C4-2B (cell line): ENCODE results near the gene PSORS1C2.
"Not testable (repeated sequence)": the region's sequence is repeated elsewhere in the genome, so short reads cannot be mapped to it uniquely, and the experiment has no call there.

Source experiments
- H3K27ac ChIP-seq: fragments of 450-650 bp; 2 replicates; pipeline ENCODE4 v1.5.1; 2017
- ZFX ChIP-seq: fragments of 450-650 bp; IDR thresholded peaks from 2 replicates; pipeline ENCODE4 v1.6.1; 2017
- TF ChIP-seq, protein P1 (sequence below): fragments of 450-650 bp; conservative IDR thresholded peaks from 2 replicates; pipeline ENCODE4 v1.5.1; 2017; ENCODE audit warnings: mild to moderate bottlenecking

Gene PSORS1C2

DNA sequence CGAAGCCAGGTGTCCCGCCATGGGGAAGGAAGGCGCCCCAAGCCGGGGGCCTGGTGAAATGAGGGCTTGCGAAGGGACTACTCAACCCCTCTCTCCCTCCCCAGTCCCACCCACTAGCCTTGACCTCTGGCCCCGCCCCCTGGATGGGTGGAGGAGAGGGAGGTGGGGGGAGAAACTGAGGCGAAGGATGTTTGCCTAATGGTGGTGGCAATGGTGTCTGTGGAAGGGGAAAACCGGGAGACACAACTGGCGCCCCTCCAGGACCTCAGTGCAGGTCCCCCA lies 31.7 kb upstream of the PSORS1C2 start, which contains the start of gene POU5F1:
Gene POU5F1, minus strand, starts transcription at position 83 of the 282 bp plus-strand sequence. Its CDS starts 62 bp downstream, at position 21.
- H3K27ac ChIP-seq, result no peak within 1 kb of the TSS
- TF ChIP-seq, protein P1, sequence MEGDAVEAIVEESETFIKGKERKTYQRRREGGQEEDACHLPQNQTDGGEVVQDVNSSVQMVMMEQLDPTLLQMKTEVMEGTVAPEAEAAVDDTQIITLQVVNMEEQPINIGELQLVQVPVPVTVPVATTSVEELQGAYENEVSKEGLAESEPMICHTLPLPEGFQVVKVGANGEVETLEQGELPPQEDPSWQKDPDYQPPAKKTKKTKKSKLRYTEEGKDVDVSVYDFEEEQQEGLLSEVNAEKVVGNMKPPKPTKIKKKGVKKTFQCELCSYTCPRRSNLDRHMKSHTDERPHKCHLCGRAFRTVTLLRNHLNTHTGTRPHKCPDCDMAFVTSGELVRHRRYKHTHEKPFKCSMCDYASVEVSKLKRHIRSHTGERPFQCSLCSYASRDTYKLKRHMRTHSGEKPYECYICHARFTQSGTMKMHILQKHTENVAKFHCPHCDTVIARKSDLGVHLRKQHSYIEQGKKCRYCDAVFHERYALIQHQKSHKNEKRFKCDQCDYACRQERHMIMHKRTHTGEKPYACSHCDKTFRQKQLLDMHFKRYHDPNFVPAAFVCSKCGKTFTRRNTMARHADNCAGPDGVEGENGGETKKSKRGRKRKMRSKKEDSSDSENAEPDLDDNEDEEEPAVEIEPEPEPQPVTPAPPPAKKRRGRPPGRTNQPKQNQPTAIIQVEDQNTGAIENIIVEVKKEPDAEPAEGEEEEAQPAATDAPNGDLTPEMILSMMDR, result no peak
- TF ChIP-seq ZFX, result no peak

GRCh38 chr6:31169858-31170599 lies 31.2 kb upstream of the PSORS1C2 start:
- H3K27ac ChIP-seq, result not testable (repeated sequence)

DNA sequence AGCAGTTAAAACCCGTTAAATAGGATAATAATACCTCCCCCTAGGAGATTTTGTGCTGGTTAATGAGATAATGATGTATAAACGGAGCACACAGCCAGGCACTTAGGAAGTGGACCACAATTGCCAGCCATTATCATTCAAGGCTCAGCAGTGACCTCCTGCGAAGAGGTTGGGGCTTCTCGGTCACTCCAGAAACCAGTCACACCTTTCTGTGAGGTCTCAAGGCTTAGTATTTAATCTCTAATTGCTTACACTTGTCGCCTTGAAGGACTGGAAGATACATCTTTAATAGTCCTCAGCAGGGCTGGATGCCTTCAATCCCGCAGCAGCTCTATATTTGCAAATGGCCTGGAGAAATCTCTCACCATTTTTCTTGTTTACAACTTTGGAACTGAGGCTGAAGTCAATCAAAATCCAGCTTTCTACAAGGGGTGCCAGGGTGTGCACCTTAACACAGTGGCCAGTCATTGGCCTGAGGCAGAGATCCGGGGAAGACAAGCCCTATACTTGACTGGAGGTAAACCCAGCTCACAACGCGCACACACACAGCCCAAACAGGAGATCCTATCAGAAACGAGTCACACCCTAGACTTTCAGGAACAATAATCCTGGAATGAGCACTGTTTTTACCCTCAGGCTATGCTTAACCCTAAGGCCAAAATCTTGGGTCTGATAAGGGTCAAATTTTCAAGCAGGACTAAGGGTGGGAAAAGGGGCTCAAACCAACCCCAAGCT lies 30.4 kb upstream of the PSORS1C2 start:
- TF ChIP-seq ZFX, result no peak
- TF ChIP-seq, protein P1, result no peak
- H3K27ac ChIP-seq, result no peak overlapping the region

DNA sequence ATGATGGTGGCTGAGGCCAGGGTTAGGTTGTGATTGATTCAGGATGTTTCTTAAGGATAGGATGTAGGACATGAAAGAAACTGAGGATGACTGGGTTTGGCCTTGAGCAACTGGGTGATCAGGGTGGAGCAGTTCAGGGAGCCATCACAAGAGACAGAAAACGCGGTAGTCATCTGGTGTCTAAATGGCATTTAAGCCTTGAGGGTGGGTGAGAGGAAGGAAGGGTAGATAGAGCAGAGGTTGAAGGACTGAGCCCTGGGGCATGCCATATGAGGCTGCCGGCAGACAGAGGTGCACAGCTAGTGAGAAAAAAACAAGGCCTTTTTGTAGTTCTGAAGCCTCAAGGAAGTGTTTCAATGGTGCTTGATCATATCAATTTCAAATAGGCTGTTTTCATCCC lies 29.7 kb upstream of the PSORS1C2 start:
- H3K27ac ChIP-seq, result no peak overlapping the region
- TF ChIP-seq, protein P1, result no peak
- no peak for TF ChIP-seq ZFX

- H3K27ac ChIP-seq, result no peak overlapping the region
- TF ChIP-seq, protein P1, result no peak
- no peak for TF ChIP-seq ZFX
Observed at GRCh38 chr6:31165986-31166385, 27.1 kb upstream of the PSORS1C2 start.

DNA sequence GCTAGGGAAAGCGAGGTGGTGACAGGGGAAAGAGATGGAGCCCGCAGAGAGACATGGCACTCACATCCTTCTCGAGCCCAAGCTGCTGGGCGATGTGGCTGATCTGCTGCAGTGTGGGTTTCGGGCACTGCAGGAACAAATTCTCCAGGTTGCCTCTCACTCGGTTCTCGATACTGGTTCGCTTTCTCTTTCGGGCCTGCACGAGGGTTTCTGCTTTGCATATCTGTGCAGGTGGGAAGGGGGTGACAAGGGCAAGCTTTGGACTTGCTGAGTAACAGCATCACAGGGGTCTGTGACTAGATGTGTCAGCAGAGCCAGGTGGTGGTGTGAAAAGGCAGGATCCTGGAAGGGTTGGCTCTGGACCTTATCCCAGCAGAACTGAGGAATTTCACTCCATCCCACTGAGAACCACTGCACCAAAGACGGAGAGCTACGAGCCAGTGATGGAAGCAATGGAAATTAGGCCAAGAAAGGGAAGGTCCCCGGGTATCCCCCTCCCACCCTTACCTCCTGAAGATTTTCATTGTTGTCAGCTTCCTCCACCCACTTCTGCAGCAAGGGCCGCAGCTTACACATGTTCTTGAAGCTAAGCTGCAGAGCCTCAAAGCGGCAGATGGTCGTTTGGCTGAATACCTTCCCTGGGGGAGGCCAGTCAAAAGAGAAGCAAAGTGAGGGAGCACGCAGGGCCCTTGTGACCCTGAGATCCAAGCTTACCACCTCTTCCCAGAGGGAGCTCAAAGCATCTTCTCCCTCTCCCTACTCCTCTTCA lies 26.4 kb upstream of the PSORS1C2 start:
- H3K27ac ChIP-seq, result not testable (repeated sequence)

DNA sequence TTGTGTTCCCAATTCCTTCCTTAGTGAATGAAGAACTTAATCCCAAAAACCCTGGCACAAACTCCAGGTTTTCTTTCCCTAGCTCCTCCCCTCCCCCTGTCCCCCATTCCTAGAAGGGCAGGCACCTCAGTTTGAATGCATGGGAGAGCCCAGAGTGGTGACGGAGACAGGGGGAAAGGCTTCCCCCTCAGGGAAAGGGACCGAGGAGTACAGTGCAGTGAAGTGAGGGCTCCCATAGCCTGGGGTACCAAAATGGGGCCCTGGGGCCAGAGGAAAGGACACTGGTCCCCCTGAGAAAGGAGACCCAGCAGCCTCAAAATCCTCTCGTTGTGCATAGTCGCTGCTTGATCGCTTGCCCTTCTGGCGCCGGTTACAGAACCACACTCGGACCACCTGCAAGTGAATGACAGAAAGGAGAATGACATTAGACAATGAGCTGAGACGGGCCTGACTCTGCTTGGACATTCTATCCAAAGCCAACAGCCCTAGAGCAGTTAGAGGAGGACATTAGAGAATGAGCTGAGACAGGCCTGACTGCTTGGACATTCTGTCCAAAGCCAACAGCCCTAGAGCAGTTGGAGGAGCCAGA lies 25.7 kb upstream of the PSORS1C2 start:
- H3K27ac ChIP-seq, result not testable (repeated sequence)

DNA sequence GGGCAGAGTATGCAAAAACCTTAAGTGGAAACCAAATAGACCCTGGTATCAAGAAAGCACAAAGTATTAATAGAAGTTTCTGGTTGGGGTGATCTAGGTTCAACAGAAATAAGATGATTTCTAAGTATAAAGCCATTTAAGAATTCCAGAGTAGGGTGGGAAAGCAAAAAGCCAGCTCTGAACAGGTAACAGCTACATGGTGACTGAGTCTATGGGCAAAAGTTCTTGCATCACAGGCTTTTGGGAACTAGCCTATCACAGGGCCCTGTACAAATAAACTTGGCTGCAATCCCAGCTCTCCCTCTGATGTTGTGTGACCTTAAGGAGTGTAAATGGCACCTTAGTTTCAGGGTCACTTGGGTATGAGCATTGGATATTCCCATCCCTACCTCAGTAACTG lies 25.1 kb upstream of the PSORS1C2 start:
- TF ChIP-seq ZFX, result no peak
- TF ChIP-seq, protein P1, result no peak
- no peak overlapping the region for H3K27ac ChIP-seq
